HG02840 (cell line): ENCODE data around the gene RBM12.
"Not testable (repeated sequence)": the region's sequence is repeated elsewhere in the genome, so short reads cannot be mapped to it uniquely, and the experiment has no call there.

Experiments
- ATAC-seq: cut with Tn5 transposase; IDR thresholded peaks from one replicate; pipeline ENCODE4 v1.9.1; 2021; ENCODE audit warnings: mild to moderate bottlenecking, moderate library complexity, moderate number of reproducible peaks; ENCODE audit not compliant: unreplicated experiment, low FRiP score

RBM12 gene, protein sequence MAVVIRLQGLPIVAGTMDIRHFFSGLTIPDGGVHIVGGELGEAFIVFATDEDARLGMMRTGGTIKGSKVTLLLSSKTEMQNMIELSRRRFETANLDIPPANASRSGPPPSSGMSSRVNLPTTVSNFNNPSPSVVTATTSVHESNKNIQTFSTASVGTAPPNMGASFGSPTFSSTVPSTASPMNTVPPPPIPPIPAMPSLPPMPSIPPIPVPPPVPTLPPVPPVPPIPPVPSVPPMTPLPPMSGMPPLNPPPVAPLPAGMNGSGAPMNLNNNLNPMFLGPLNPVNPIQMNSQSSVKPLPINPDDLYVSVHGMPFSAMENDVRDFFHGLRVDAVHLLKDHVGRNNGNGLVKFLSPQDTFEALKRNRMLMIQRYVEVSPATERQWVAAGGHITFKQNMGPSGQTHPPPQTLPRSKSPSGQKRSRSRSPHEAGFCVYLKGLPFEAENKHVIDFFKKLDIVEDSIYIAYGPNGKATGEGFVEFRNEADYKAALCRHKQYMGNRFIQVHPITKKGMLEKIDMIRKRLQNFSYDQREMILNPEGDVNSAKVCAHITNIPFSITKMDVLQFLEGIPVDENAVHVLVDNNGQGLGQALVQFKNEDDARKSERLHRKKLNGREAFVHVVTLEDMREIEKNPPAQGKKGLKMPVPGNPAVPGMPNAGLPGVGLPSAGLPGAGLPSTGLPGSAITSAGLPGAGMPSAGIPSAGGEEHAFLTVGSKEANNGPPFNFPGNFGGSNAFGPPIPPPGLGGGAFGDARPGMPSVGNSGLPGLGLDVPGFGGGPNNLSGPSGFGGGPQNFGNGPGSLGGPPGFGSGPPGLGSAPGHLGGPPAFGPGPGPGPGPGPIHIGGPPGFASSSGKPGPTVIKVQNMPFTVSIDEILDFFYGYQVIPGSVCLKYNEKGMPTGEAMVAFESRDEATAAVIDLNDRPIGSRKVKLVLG

DNA sequence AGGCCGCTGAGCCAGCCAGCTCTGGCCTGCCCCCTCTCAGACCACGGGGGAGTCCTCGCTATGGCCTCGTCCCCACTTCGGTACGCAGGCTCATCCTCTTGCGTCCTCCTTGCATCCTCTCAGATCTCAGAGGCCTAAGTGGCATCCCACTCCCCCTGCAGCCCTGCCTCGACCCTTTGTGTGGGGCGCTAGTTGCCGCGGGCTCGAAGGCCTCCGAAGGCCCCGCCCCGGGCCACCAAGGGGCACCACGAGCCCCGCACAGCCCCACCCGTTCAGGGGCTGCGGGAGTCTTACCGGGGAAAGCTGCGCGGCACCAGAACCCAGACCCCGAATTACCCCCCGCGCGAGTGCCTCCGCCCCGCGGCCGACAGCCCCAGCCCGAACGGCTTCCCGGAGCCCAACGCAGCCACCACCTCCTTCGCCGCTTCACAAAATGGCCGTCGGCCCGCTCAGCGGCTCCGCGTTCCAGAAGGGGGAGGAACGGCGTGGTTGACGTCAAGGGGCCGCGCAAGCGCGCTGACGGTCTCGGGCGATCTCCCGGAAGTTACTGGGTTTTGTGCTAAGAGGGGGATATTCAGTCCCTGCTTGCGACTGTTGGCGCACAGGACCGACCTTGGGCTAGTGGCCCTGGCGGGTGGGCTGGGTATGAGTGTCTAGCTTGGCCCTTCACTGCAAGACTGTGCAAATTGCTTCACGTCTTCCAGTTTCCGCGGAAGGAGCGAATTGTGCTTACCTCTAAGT is at the start of gene RBM12, which contains the start of gene CPNE1:
Gene RBM12, minus strand, starts transcription at position 435 of the 741 bp plus-strand sequence. CDS start 9,578 bp downstream, outside the sequence.
Gene CPNE1, minus strand, starts transcription at position 435 of the 741 bp plus-strand sequence. CDS start 31,977 bp downstream, outside the sequence.
- peak; percentile 67 for ATAC-seq

DNA sequence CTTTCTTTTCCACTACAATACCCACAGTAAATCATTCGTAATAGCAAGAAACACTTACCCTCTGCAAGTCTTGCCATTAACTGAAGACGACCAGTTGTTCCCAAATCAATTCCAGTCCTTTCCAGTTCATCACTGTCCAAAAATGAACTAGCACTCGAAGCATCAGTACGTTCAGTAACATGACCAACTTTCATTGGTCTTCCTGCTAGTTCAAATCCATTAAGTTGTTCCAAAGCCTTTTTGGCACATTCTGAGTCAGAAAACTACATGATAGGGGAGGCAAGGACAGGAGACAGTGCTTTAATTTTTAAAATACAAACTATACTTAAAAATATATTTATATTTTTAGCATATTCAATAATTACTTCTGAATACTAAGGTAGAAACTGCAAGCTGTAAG is 49.4 kb upstream of the RBM12 start:
- ATAC-seq = no peak

- not testable (repeated sequence) for ATAC-seq
Observed at GRCh38 chr20:35713120-35713519, 48.4 kb upstream of the RBM12 start.

GRCh38 chr20:35711588-35712209 is 47.0 kb upstream of the RBM12 start:
- ATAC-seq = no peak

- ATAC-seq = no peak
Observed at GRCh38 chr20:35710884-35711587, 46.3 kb upstream of the RBM12 start.

DNA sequence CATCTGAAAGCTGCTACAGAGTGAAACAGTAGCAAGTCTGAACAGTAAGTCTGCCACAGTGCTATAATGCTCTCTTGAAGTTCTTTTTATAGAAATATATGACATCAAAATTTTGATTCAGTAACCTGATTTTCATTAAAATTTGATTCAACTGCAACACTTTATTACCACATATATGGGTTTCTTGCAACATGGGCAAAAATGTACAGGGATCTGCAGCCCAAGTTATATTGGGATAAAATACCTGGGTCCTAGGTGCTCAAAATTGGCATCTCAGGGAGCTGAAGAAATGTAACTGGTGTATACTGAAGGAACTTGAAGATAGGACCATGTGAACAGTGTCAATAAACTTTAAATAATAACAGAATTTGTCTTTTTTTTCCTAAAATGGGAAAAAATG is 45.3 kb upstream of the RBM12 start:
- ATAC-seq = no peak

DNA sequence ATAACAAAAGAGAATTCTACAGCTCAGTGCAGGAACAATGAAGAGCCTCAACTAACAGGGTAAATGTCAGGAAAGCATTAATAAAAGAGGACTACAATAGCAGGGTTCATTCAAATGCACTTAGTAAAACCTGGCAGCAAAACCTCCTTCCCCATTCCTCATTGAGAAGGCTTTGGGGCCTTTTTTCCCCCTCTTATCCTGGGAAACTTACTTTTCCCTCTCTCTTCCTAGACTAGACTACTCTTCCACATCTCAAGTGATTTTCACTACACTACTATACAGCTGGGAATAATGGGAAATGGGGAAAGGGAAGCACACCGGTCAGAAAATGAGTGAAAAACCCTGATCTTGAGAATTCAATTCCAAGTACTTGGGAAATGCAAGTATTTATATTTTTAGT is 44.6 kb upstream of the RBM12 start:
- no peak for ATAC-seq

GRCh38 chr20:35708502-35708901 is 43.8 kb upstream of the RBM12 start:
- no peak for ATAC-seq

GRCh38 chr20:35706591-35707529 is 42.2 kb upstream of the RBM12 start:
- ATAC-seq = not testable (repeated sequence)

DNA sequence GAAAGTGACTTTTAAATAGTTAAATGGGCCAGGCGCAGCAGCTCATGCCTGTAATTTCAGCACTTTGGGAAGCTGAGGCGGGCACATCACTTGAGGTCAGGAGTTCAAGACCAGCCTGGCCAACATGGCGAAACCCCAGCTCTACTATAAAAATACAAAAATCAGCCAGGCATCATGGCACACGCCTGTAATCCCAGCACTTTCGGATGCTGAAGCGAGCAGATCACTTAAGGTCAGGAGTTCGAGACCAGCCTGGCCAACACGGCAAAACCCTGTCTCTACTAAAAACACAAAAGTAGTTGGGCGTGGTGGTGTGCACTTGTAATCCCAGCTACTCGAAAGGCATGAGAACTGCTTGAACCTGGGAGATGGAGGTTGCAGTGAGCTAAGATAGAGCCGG is 41.2 kb upstream of the RBM12 start:
- not testable (repeated sequence) for ATAC-seq

GRCh38 chr20:35704514-35705261 is 40.0 kb upstream of the RBM12 start:
- no peak for ATAC-seq

DNA sequence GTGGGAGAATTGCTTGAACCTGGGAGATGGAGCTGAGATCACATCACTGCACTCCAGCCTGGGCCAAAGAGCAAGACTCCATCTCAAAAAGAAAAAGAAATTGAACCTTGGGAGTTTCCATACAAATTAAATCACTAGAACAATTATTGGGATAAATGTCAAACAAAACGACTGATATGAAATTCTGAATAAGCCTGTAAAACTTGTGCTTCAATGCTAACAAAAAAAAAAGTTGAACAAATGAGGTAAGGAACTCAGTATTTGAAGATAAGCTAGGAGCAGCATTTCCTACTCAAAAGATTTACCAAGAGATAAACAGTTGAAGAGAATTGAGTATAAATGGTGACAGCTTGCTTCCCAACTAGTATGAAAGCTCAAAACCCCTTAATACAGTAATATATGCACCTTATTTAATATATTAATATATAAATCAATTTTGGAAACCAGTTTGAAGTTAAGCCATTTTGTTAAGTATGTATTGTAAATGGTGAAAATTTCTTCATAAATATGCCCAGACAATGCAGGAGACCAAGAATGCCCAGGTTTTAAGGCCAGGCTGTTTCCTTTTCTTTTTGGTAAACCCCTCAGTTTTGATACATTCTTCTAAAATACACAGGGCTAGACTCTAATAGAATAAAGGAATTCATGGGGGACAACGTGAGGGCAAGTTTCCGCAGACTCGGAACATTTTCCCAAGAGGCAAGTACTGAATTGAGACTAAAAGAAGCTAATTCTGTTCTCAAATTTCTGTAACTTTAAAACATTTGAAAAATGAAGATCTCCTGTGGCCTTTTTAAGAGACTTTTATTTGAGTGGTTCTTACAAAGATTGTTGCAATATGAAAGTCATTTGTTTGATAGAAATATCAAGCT is 38.4 kb upstream of the RBM12 start:
- ATAC-seq = no peak

- ATAC-seq = no peak
Observed at GRCh38 chr20:35702051-35702823, 37.5 kb upstream of the RBM12 start.

- no peak for ATAC-seq
Observed at GRCh38 chr20:35700625-35701148, 36.0 kb upstream of the RBM12 start.

DNA sequence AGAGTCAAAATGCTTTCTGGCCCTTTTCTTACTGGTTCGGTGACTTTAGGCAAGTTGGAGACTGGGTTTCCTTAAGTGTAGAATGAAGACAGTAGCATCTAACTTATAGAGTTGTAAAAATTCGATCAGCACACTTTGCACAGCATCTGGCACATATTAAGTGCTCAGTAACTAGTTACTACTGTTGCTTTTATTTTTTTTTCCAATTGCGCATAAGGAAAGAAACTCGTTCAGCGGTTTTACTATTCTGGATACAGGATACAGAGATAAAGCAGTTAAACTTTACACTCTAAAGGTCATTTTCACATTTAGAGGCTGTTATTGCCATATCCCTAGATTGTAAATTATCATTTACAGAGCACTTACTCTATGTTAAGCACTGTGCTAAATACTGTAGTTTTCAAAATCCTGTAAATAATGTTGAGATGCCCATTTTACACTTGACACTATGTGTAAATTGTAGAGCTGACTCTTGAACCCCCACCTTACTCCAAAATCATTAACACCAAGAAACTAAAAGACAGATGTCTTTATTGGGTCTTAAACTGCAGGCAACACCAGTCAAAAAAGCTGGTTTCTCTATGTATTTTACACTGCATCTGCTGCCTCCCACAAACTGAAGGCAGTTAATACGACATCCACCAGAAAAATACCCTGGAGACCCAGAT is 35.4 kb upstream of the RBM12 start:
- no peak for ATAC-seq
